Stimulated activated CD4-positive, alpha-beta T cell treated with anti-CD3 and anti-CD28 coated beads, Interleukin-4, amount 100 ng/mL, for 4 hours (primary cell): Measurements from ENCODE around the gene TBC1D25.

Source experiments
- DNase-seq, 2 experiments: peaks; one replicate each; pipeline ENCODE4 v3.0.0-alpha.2; 2020

The TBC1D25 gene, protein sequence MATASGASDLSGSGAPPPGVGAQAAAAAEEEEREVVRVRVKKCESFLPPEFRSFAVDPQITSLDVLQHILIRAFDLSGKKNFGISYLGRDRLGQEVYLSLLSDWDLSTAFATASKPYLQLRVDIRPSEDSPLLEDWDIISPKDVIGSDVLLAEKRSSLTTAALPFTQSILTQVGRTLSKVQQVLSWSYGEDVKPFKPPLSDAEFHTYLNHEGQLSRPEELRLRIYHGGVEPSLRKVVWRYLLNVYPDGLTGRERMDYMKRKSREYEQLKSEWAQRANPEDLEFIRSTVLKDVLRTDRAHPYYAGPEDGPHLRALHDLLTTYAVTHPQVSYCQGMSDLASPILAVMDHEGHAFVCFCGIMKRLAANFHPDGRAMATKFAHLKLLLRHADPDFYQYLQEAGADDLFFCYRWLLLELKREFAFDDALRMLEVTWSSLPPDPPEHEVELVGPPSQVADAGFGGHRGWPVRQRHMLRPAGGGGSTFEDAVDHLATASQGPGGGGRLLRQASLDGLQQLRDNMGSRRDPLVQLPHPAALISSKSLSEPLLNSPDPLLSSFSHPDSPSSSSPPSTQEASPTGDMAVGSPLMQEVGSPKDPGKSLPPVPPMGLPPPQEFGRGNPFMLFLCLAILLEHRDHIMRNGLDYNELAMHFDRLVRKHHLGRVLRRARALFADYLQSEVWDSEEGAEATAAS

DNA sequence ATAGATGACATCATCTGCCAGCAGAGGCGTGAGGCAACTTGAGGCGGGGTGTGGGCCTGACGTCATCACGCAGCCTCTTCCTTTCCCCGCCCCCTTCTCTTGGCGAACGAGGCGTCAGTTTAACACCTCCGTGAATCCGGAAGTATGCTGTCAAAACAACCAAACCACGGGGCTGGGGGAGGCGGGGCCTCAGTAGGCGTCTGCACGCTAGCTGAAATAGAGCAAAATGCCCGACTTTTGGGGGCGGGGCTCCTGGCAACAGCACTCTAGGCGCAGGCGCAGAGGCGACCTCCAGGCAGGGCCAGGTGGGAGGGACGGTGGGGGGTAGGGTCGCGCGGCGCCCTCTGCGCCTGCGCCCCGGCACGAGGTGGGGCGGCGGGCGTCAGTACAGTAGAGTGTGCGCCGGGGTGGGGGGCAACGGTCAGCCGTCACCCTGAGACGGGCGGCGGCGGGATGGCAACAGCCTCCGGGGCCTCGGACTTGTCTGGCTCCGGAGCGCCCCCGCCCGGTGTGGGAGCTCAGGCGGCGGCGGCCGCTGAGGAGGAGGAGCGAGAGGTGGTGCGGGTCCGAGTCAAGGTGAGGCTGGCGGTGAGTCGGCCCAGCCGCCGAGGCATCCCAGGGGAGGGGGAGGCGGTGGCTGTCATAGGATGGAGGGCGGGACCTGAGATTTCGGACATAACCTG lies at the start of gene TBC1D25:
Gene TBC1D25 (plus strand): TSS at position 370 of the 683 bp plus-strand sequence. CDS start 84 bp downstream, at position 454.
- peak; percentile 94 to 98 for DNase-seq

DNA sequence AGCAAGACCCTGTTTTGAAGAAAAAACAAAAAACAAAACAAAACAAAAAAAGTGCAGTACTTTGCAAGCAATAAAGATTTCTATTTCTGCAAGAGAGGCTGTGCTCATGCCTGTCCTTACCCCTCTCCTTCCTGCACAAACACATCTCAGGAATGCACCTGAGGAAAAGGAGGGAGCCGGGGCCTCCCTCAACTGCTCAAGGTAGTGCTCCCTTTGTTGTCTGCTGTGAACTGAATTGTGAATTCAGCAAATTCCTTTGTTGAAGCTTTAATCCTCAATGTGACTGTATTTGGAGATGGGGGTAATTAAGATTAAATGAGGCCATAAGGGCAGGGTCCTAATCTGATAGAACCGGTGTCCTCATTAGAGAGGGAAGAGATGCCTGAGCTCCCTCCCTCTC lies 49.6 kb upstream of the TBC1D25 start:
- no peak for DNase-seq

DNA sequence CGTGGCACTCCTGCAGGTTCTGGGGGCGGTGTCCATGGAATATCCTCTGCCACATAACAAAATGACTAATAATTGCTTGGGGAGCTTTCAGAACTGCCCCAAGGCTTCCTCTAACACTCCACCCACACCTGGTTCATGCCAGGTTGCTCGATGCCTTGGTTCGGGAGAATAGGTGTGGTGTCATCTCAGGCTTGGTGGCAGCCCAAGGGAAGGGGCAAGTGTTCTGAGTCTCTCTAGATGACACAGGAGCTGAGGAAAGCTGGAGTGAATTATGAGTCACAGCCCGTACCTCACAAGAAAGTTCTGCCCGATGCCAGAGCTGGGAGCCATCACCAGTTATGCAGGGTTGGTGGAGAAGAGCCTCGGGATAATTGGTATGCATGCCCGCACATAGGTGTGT lies 48.9 kb upstream of the TBC1D25 start:
- no peak for DNase-seq

DNA sequence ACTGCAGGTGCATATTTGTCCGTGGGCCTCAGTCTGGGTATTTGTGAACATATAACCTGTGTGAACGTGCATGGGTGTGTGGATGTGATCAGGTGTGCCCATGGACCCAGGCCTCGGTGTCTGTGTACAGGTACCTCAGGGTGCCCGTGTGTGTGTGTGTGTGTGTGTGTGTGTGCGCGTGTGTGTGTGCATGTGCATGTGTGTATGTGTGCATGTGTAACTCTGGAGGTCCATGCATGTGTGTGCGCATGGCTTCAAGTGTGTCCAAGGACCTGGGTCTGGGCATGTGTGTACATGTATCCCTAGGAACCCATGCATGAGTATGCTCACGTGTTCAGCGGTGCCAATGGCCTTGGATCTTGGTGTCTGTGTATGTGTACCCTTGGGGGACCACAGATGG lies 47.7 kb upstream of the TBC1D25 start:
- DNase-seq: no peak

DNA sequence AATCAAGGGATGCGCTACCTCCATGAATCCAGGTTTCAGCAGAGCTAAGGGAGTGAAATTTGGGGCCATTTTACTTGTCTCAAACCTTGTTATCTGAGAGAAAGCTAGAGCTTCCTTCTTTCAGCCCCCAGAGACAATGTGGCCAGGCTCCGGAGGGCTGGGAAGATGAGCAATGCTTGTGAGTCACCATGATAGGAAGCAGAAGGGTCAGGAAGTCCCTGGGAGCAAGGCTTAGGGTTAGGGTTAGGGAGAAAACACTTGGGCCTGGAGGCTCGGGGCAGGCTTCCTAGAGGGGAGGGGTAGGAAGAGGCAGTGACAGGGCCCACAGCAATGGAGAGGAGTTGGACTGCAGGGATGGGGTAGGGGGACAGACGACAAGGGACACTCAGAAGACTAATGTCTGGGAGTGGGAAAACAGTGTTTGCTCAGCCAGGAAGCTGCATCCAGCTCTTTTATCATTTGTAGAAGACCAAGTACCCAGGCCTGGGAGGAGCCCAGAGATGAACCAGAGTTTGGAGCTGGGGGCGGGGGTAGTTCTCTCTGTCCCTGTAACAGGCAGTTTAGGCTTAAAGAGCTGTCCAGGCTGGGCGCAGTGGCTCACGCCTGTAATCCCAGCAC lies 47.1 kb upstream of the TBC1D25 start:
- DNase-seq: no peak

DNA sequence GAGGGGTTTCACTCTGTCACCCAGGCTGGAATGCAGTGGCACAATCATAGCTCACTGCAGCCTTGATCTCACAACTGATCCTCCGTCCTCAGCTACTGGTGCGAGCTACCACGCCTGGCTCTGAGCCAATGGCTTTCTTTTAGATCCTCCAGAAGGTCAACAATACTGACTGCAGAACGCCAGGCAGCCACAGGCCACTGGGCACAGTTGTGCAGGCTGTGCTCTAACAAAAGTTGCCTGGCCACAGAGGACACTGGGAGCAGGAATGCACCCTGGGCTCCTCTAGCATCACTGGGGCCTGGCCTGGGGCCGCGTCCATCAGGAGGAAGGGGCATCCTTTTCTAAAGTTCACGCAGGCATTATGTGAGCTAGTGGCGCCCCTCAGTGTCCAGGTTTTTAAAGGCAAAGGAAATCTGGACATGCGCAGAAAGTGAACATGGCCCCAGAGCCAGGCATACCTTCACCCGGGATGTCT lies 45.6 kb upstream of the TBC1D25 start:
- no peak for DNase-seq

DNA sequence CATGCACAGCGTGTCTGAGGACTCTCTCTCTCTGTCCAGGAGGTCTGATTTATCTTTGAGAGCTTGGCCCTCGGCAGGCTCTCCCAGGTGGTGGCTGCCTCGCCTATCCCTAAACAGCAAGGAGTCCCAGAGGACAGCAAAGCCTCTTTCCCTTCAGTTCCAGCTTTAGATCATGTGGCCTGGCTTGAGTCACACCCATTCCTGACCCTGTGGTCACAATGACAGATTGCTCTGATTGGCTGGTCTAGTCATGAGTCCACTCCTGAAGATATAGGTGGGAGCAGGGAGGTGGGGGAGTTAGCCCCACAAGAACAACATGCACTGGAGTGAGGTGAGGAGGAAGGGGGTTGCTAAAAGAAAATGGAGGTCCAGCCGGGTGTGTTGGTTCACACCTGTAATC lies 42.9 kb upstream of the TBC1D25 start:
- no peak for DNase-seq

DNA sequence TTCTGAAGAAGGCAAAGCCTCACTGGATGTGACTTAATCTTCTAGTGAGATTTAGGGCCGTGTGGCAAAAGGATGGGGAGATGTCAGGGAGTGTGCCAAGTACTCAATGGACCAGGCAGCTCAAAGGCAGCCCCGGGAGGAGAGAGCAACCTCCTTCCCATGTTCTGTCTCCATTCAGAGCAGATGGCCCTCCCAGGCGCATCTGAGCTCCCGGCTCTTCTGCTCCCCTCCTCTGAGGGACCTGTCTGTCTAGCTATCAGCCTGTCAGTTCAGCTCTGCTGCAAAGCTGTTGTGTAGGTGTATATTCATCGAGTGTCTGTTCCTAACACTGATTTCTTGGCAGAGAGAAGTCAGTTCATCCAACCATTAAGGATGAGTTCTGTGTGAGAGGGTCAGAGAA lies 41.6 kb upstream of the TBC1D25 start:
- DNase-seq: no peak

DNA sequence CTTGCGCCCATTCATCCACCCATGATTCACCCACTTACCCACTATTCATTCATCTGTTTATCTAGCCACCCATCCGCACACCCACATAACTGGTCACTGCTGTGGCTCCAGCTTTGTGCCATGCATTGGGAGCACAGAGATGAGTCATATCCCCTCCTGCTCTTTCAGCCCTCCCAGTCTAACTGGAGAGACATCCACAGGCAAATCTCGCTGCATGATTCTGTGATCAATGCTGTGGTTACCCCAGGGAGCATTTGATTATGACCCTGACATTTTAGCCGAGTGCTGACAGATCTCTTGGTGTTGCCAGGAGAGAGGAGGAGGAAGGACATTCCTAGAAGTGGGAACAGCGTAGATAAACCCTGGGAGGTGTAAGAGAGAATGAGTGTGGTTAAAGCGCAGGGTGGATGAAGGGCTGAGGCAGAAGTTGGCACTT lies 41.1 kb upstream of the TBC1D25 start:
- no peak for DNase-seq

DNA sequence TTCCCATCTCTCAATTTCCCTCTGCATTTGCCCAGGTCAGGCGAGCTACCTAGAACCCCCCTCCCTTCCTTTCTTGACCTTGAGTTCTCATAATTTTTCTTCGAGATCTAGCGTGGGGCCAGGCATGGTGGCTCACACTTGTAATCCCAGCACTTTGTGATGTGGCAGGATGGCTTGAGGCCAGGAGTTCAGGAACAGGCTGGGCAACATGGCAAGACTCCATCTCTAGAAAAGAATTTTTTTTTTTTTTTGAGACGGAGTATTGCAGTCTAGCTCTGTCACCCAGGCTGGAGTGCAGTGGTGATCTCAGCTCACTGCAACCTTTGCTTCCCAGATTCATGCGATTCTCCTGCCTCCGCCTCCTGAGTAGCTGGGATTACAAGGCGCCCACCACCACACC lies 35.3 kb upstream of the TBC1D25 start:
- DNase-seq: no peak

DNA sequence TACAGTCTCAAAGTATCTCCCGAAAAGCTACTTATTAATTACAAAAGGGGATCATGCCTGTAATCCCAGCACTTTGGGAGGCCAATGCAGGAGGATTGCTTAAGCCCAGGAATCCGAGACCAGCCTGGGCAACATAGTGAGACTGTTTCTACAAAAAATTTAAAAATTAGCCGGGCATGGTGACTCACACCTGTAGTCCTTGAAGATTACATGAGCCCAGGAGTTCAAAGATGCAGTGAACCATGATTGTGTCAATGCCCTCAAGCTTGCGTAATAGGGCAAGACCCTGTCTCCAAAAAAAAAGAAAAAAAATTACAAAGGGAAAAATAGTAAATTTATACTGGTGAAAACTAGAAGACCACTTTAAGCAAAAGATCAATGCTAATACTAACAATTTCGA lies 34.0 kb upstream of the TBC1D25 start:
- DNase-seq: no peak

DNA sequence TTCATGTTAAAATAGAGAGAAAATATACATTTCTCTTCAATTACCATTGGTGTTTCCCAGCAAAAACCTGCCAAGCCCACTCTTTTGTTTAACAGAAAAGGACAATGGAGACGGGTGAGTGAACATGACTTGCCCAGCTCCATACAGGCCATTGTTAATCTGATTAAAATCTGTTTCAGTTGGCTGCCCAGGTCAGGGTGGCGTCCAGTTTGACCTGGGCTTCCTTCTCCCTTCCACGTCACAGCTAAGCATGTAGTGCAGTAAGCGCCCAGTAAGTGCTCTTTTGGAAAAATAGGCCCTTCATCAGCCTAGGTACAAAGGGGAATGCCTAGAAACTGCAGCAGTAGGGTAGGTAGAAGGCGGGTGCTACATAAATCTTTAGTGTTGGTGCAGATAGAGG lies 32.3 kb upstream of the TBC1D25 start:
- DNase-seq: no peak

DNA sequence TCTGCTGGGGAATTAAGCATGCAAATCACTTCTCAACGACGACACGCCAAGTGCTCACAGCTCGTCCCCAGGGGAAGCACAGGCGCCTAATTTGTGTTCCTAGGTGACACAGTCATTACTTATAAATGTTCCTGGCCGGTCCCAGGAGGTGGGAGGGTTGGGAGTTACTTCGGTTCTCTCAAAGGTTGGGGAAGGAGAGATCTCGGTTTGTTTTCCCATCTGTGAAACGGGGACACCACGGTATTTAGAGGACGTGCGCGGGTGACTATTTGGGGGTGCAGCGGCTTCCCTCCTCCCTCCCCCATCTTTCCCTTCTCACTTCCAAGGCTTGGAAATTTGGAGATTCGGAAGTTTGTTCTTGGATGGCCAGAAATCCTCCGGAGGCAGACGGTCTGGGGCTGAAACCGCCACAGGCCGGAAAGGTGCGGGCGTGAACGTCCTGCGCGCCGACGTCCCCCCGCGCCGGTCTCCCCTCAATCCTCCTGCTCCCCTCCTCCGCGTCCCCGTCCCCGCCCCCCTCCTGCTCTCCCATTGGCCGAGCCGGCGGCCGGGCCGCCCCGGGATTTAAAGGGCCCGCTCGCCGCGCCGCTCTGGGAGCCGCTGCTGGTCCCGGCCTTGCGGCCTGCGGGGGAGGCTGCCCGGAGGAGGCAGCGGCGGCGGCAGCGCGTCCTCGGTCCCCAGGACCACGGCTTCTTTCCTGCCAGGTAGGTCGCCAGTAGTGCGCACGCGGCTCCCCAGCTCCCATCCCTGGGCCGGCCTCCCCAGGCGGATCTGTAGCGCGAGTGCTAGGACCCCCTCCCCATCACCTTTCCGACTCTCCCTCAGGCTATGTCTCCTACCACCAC lies 30.9 kb upstream of the TBC1D25 start, which contains the start of gene PORCN:
Gene PORCN (plus strand): TSS at position 593 of the 845 bp plus-strand sequence. CDS start 829 bp downstream, outside the sequence.
- DNase-seq: peak; percentile 74 to 79

DNA sequence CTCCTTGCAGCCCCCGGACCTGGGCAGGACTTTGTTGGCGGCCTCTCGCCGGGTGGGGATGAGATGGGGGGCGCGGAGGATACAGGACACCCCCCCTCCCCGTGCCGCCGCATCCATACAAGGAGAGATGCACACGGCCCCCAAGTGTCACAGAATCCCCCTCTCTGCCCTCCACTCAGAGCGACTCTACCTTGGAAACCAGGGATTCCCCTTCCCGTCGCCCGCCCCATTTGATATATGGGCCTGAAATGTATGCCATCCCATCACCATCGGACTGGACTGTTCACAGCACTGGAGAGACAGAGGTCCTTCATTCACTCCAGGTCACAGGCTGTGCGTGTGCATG lies 30.3 kb upstream of the TBC1D25 start:
- DNase-seq: no peak

DNA sequence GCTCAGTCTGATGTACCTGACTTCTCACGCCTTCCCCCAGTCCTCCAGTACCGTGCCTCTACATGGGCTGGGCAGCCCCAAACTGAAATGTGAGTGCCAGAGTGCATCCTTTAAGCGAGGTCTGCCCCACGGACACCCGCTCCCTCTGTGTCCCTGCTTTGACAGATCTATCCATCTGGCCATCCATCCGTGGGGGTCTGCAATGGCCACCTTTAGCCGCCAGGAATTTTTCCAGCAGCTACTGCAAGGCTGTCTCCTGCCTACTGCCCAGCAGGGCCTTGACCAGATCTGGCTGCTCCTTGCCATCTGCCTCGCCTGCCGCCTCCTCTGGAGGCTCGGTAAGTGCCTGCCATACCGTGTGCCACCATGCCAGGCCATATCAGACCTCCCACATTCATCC lies 29.9 kb upstream of the TBC1D25 start:
- DNase-seq: no peak

DNA sequence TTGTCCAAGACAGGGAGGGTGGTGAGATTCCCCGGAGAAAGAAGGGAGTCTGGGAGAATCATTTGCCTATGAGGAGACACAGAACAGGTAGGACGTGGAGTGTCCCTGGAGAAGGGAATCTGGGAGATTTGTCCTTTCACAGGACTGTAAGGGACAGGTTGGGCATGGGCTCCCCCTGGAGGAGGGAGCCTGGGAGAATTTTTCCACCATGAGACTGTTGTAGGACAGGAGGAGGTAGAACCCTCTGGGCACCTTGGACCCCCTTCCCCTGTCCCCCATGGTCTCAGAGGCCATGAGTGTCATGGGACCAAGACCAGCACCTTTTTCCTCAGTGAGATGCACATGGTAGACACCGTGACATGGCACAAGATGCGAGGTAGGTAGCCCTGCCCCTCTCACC lies 28.0 kb upstream of the TBC1D25 start:
- no peak for DNase-seq

DNA sequence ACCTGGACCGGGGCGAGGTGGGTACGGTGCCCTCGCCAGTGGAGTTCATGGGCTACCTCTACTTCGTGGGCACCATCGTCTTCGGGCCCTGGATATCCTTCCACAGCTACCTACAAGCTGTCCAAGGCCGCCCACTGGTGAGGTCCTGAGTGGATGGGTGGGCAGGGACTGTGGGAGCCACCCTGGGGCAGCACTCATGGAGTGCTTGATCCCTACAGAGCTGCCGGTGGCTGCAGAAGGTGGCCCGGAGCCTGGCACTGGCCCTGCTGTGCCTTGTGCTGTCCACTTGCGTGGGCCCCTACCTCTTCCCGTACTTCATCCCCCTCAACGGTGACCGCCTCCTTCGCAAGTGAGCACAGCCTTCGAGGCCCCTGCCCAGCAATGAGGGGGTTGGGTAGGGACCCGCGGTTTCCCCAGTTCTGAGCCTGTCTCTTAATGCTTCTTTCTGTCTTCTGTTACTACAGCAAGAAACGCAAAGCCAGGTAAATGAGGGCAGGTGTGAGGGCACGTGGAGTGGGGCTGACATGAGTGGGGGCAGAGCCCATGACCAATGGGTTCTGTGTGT lies 27.1 kb upstream of the TBC1D25 start:
- no peak for DNase-seq

DNA sequence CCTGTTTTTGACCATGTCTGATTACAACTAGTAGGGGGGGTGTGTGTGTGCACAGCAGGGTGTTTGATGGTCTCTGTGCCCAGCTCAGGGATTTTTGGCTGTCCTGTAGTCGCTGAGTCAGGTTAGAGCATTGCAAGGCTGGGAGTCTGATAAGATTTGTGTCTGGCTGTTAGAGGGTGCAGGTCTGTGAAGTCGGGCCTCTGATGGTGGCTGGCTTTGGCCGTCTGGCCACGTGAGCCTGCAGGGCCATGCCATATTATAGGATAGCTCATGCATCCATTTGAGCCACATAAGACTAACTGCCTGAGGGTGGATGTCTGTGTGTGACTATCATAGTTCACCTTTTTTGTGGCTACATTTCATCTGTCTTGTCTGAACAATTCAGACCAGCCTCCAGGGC lies 25.8 kb upstream of the TBC1D25 start:
- DNase-seq: no peak

DNA sequence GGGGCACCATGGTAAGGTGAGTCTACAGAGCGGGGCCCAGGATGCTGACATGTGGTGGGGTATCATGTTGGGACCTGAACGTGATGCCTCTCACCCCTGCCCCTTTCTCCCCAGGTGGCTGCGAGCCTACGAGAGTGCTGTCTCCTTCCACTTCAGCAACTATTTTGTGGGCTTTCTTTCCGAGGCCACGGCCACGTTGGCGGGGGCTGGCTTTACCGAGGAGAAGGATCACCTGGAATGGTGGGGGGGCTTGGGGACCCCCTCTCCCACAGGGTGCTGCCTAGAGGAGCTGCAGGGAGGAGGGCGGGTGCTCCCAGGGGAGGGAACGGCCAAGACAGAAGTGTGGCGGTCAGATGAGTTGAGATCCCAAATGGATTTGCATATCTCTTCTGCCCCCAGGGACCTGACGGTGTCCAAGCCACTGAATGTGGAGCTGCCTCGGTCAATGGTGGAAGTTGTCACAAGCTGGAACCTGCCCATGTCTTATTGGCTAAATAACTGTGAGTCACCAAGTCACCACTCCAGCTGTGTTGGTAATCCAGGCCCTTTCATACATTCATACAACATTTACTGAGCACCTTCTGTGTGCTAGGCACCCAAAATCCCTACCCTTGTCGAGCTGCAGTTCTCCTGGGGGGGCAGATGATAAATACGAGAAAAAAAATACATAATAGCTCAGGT lies 25.2 kb upstream of the TBC1D25 start:
- DNase-seq: no peak

DNA sequence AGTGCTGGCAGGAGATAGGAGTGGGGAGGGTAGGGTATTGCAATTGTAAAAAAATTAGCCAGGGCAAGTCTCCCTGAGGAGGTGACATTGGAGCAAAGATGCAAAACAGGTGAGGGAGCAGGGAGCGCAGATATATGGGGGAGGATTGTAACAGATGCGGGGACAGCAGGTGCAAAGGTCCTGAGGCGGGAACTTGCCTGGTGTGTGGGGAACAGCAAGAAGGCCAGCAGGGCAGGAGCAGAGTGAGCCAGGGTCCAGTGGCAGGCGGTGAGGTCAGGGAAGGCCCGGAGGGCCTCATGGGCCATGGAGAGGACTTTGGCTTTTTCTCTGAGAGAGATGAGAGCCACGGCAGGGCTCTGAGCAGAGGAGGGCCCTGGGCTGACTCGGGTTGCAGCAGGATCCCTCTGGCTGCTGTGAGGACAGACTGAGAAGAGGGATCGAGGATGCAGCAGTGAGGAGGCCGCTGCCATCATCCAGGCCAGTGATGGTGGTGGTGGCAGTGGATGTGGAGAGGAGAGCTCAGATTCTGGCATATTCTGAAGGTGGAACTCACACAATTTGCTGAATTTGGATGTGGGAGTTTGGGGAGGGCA lies 24.6 kb upstream of the TBC1D25 start:
- DNase-seq: no peak

DNA sequence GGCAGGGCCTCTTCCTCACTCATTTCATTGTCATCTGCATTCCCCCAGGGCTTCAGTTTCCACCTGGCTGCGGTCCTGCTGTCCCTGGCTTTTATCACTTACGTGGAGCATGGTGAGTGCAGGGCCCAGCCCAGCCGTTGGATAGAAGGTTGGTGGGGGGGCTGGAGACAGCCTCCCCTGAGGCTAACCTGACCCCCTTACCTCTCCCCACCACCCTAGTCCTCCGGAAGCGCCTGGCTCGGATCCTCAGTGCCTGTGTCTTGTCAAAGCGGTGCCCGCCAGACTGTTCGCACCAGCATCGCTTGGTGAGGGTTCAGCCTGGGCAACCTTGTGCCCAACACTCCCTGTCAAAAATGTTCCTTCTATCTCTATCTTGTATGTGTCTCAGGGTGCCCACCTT lies 23.7 kb upstream of the TBC1D25 start:
- no peak for DNase-seq
